Frontal cortex (tissue), 4 donors: ENCODE measurements around the gene KLHL12. TPM values are rescaled to one million over a fixed set of nuclear protein-coding genes. Genes with fewer than 3 reads are reported as not detected.
A peak's percentile ranks its signal among the peaks of the same experiment; 100 is the strongest.

Experiments used
- DNase-seq, 2 donors: peaks; one replicate each; pipeline ENCODE4 v3.0.0; 2012; ENCODE audit warnings: low spot score in 2 of 2
- FAIRE-seq: peaks from 2 replicates; lab custom pipeline; 2012; peaks lifted over from hg19 to GRCh38; lab: Jason Lieb, UNC
- small RNA-seq: library from RNA; depleted of rRNA; stranded (forward); fragments of <200 nt; gene quantifications from one replicate; pipeline ENCODE3, GENCODE V24; 2014
- total RNA-seq: library from RNA; depleted of rRNA; stranded (reverse); fragments of >200 nt; gene quantifications from one replicate; pipeline ENCODE4 v1.2.3, GENCODE V29; 2014
- donor health status: control.
- donor health status: control.
- donor health status: control.

The KLHL12 gene
- total RNA-seq, 1 donor from 2014 or later, result 43.6 TPM

DNA sequence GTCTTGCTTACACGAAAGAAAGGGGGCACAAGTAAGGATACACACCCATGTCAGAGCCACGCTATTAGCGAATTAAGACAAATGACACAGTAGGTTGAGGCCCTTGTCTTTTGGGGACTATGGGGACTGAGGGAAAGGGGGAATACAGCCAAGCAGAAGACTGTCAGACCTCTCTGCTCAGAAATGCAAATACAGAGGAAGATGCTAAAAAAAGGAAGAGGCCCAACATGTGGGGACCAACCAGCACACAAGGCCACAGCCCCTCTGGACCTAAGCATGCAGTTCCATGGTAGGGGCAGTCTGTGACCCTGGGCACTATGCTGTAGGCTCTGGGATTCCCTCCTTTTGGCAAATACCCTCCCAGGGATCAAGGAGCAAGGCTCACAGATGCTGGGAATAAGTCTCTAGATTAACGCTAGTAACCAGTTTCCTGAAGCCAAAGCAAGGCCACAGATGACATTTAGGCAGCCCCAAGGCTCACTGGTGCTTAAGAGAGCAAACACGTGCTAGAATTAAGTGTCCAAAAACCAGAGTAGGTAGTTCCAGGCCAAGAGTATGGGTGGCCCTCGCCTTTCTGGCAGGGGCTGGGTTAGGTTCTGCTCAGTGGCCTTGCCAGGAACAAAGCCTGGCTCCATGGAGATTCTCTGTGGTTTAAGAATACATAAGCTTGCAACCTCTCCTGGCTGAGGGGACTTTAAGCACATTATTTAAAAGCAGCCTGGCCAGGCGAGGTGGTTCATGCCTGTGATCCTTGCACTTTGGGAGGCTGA, 76.3 kb downstream of the KLHL12 start:
- no peak for FAIRE-seq

DNA sequence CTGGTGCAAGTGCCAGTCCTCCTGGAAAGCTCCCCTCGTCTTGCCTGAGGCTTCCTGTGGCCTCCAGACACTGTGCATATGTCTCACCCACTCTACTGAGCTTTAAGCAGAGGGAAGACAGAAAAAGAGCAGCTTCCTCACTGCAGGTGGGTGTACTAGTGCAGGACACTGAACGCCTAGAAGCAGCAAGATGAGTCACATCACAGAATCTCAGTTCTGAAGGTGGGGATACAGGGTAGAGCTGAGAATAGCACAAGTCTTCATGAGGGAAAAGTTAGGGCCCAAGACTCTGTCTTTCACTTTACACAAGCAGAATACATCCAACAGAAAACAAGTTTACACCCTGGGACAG, 78.9 kb downstream of the KLHL12 start:
- DNase-seq, result peak in 1 of 2 donors; percentile 30
- no peak for FAIRE-seq

More for the DNA sequence above, 76.3 kb downstream of the KLHL12 start:
- no peak for DNase-seq

DNA sequence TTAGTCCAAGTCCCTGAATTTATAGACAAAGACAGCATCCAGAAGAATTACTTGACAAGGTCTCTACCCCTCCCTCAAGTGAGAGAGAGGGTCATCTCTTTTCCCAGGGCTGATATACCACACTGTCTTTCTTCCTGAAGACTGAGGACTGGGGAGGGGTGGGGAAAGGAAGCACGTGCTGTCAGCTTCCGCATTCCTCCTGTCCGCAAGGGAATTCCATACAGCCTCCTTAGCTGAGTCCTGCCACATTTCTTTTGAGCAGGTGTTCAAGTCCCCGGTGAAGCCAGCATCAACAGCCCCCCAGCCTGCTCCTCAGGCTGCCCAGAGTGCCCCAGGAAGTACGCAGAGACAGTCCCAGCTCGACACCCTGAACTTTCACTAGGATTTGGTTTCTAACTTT, 82.1 kb downstream of the KLHL12 start:
- DNase-seq (no peak), FAIRE-seq (no peak)

DNA sequence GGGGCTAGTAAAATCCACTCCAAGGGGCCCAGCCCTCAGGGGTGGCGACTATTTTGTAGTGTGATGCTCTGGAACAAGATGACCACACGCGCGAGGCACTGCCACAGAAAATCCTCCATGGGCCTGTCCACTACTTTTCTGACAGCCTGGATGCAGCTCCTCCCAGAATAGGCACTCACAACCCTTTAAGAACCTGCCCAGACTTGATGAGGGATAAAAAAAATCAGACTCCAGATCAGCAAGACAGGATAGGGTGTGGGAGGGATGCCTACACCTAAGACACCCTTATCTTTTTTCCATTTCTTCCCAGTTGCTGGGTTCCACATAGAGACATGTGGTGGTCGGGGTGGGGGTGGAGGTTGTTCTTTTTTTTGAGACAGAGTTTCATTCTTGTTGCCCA, 82.8 kb downstream of the KLHL12 start:
- FAIRE-seq (no peak), DNase-seq (no peak)

- DNase-seq (peak in 1 of 2 donors; percentile 29), FAIRE-seq (no peak)
Measured at GRCh38 chr1:202843081-202843480, 84.0 kb downstream of the KLHL12 start.

Small RNAs within 50 kb of the gene (small RNA-seq; reads per million reads assigned to genes)
- gene RF00019, result not detected

Other genes with a start within 250 kb of the KLHL12 start
- gene SYT2, start 216.8 kb downstream of the KLHL12 start, total RNA-seq, result 0.41 TPM
- 148 TPM for gene KDM5B, start 118.8 kb downstream of the KLHL12 start, total RNA-seq
- not detected for gene PCAT6, start 116.3 kb downstream of the KLHL12 start, total RNA-seq
- gene RABIF, start 38.1 kb downstream of the KLHL12 start, total RNA-seq, result 15.5 TPM
- 51.4 TPM for gene ADIPOR1, start 31.1 kb upstream of the KLHL12 start, total RNA-seq
- 21.2 TPM for gene CYB5R1, start 40.0 kb upstream of the KLHL12 start, total RNA-seq
- 147 TPM for gene TMEM183A, start 80.1 kb upstream of the KLHL12 start, total RNA-seq
- 12.6 TPM for gene PPFIA4, start 99.3 kb upstream of the KLHL12 start, total RNA-seq
- gene MYOG, start 158.8 kb upstream of the KLHL12 start, total RNA-seq, result under 0.01 TPM
- 11.0 TPM for gene ADORA1, start 200.5 kb upstream of the KLHL12 start, total RNA-seq
- gene MYBPH, start 248.6 kb upstream of the KLHL12 start, total RNA-seq, result not detected